SU-DHL-6 (cell line): ENCODE data around the gene HTR4.

ENCODE experiments used
- H2AFZ ChIP-seq: fragments of 200-600 bp; sonication (generic); 2 replicates; pipeline ENCODE4 v1.6.1; 2014; ENCODE audit warnings: low read depth, mild to moderate bottlenecking, moderate library complexity, mixed read lengths, antibody characterized with exemption, low read length; ENCODE audit not compliant: severe bottlenecking
- H3F3A ChIP-seq: fragments of 200-600 bp; shearing (Covaris generic); 2 replicates; pipeline ENCODE4 v1.6.0; 2016; ENCODE audit warnings: antibody characterized with exemption, mild to moderate bottlenecking; ENCODE audit not compliant: insufficient read depth
- H3K27ac ChIP-seq: fragments of 200-600 bp; sonication (generic); 2 replicates; pipeline ENCODE4 v1.5.1; 2016; ENCODE audit warnings: low read depth, mild to moderate bottlenecking, low read length, moderate library complexity, mixed read lengths
- H3K27me3 ChIP-seq: fragments of 200-600 bp; sonication (generic), shearing (Covaris generic); 2 replicates; pipeline ENCODE4 v1.6.0; 2014; ENCODE audit warnings: mild to moderate bottlenecking, low read length
- H3K36me3 ChIP-seq: fragments of 200-600 bp; sonication (generic); 2 replicates; pipeline ENCODE4 v1.6.1; 2014; ENCODE audit warnings: mild to moderate bottlenecking, low read length, mixed read lengths
- H3K4me2 ChIP-seq: fragments of 300-600, 200-600 bp; shearing (Covaris generic), sonication (generic); 2 replicates; pipeline ENCODE4 v1.6.0; 2014; ENCODE audit warnings: low read length, low read depth, mild to moderate bottlenecking; ENCODE audit not compliant: poor library complexity, severe bottlenecking
- H3K4me3 ChIP-seq: fragments of 200-600 bp; sonication (generic); 2 replicates; pipeline ENCODE4 v1.5.1; 2014; ENCODE audit warnings: antibody characterized with exemption, low read length, mild to moderate bottlenecking, mixed read lengths; ENCODE audit not compliant: insufficient read depth, poor library complexity, severe bottlenecking
- H3K79me2 ChIP-seq: fragments of 200-600 bp; sonication (generic); 2 replicates; pipeline ENCODE4 v1.6.1; 2014; ENCODE audit warnings: mild to moderate bottlenecking, low read length, moderate library complexity; ENCODE audit not compliant: insufficient read depth
- H3K9ac ChIP-seq: fragments of 200-600 bp; sonication (generic); 2 replicates; pipeline ENCODE4 v1.7.0; 2014; ENCODE audit warnings: mild to moderate bottlenecking, low read length
- H3K9me2 ChIP-seq: fragments of 200-600 bp; sonication (generic); replicated peaks from 2 replicates; pipeline ENCODE4 v1.6.1; 2014; ENCODE audit warnings: low read length; ENCODE audit not compliant: insufficient read depth
- H3K9me3 ChIP-seq: fragments of 200-600 bp; sonication (generic); 2 replicates; pipeline ENCODE4 v1.6.1; 2014; ENCODE audit warnings: low read length, mixed read lengths; ENCODE audit not compliant: insufficient read depth
- H4K20me1 ChIP-seq: fragments of 200-600 bp; sonication (generic); 2 replicates; pipeline ENCODE4 v1.6.1; 2014; ENCODE audit warnings: low read depth, mild to moderate bottlenecking, antibody characterized with exemption, low read length, moderate library complexity, mixed read lengths
- CTCF ChIP-seq: fragments of 200-600 bp; sonication (generic); IDR thresholded peaks from one replicate; pipeline ENCODE4 v1.5.1; 2017; ENCODE audit warnings: antibody characterized with exemption, mild to moderate bottlenecking, low read length, moderate library complexity; ENCODE audit not compliant: insufficient read depth, poor library complexity, severe bottlenecking
- EZH2phosphoT487 ChIP-seq: fragments of 200-600 bp; sonication (generic), shearing (Covaris generic); conservative IDR thresholded peaks from 2 replicates; pipeline ENCODE4 v1.6.1; 2018; ENCODE audit warnings: mild to moderate bottlenecking, antibody characterized with exemption, low read length, moderate library complexity, mixed read lengths

Gene HTR4

GRCh38 chr5:148659641-148660345 lies 5.5 kb upstream of the HTR4 start:
- Histone ChIP-seq H3F3A (no peaks in the 10 kb centered on the region), H3K9me2 (no peaks in the 10 kb centered on the region), H4K20me1 (no peaks in the 10 kb centered on the region), H3K27ac (no peak overlapping the region), H3K4me2 (no peak overlapping the region), H3K27me3 (no peaks in the 10 kb centered on the region), H2AFZ (no peak overlapping the region), H3K9ac (no peak overlapping the region), H3K9me3 (no peaks in the 10 kb centered on the region), H3K4me3 (no peak overlapping the region), H3K36me3 (no peaks in the 10 kb centered on the region), H3K79me2 (no peaks in the 10 kb centered on the region)
- TF ChIP-seq CTCF: no peak

GRCh38 chr5:148653291-148653835 lies 964 bp downstream of the HTR4 start:
- no peaks in the 10 kb centered on the region for H3K36me3 ChIP-seq
- no peaks in the 10 kb centered on the region for H4K20me1 ChIP-seq
- no peaks in the 10 kb centered on the region for H3K9me3 ChIP-seq
- no peak overlapping the region for H2AFZ ChIP-seq
- H3K4me3 ChIP-seq: no peak overlapping the region
- no peaks in the 10 kb centered on the region for H3F3A ChIP-seq
- no peaks in the 10 kb centered on the region for H3K27me3 ChIP-seq
- H3K4me2 ChIP-seq: no peak overlapping the region
- H3K27ac ChIP-seq: no peak overlapping the region
- no peak for TF ChIP-seq CTCF
- no peak for TF ChIP-seq EZH2phosphoT487
- H3K9me2 ChIP-seq: no peaks in the 10 kb centered on the region
- H3K79me2 ChIP-seq: no peaks in the 10 kb centered on the region
- no peak overlapping the region for H3K9ac ChIP-seq

GRCh38 chr5:148651528-148651927 lies 2.8 kb downstream of the HTR4 start:
- H3K27ac ChIP-seq: no peak overlapping the region
- H2AFZ ChIP-seq: no peak overlapping the region
- no peaks in the 10 kb centered on the region for H3K79me2 ChIP-seq
- no peak overlapping the region for H3K9ac ChIP-seq
- no peak overlapping the region for H3K4me3 ChIP-seq
- no peaks in the 10 kb centered on the region for H4K20me1 ChIP-seq
- H3K9me2 ChIP-seq: no peaks in the 10 kb centered on the region
- no peaks in the 10 kb centered on the region for H3K9me3 ChIP-seq
- no peaks in the 10 kb centered on the region for H3K27me3 ChIP-seq
- TF ChIP-seq CTCF (no peak), EZH2phosphoT487 (no peak)
- H3K36me3 ChIP-seq: no peaks in the 10 kb centered on the region
- no peak overlapping the region for H3K4me2 ChIP-seq
- H3F3A ChIP-seq: no peaks in the 10 kb centered on the region
